Neuronal stem cell (in vitro differentiated cells): ENCODE data around the gene NRN1.

Source experiments
- DNase-seq: peaks from one replicate; pipeline ENCODE4 v3.0.0-alpha.2; 2013; ENCODE audit warnings: low spot score
- H2AFZ ChIP-seq: one replicate; pipeline ENCODE4 v1.6.1; 2013; ENCODE audit warnings: mild to moderate bottlenecking, low read length, inconsistent platforms
- H2AK5ac ChIP-seq: 2 replicates; pipeline ENCODE4 v1.6.1; 2013; ENCODE audit warnings: low read depth, mild to moderate bottlenecking, inconsistent platforms, low read length, moderate library complexity, mixed read lengths
- H2BK120ac ChIP-seq: 2 replicates; pipeline ENCODE4 v1.6.1; 2013; ENCODE audit warnings: low read depth, mild to moderate bottlenecking, inconsistent platforms, low read length, moderate library complexity, mixed read lengths
- H2BK12ac ChIP-seq: one replicate; pipeline ENCODE4 v1.6.1; 2013; ENCODE audit warnings: low read length, inconsistent platforms
- H2BK15ac ChIP-seq: 2 replicates; pipeline ENCODE4 v1.6.1; 2013; ENCODE audit warnings: mild to moderate bottlenecking, low read length, inconsistent platforms, mixed read lengths
- H2BK5ac ChIP-seq: one replicate; pipeline ENCODE4 v1.6.1; 2013; ENCODE audit warnings: inconsistent platforms, mild to moderate bottlenecking, low read length, moderate library complexity
- H3K14ac ChIP-seq: one replicate; pipeline ENCODE4 v1.6.1; 2013; ENCODE audit warnings: low read length, inconsistent platforms
- H3K18ac ChIP-seq: 2 replicates; pipeline ENCODE4 v1.6.1; 2013; ENCODE audit warnings: low read length, inconsistent platforms
- H3K23ac ChIP-seq: 2 replicates; pipeline ENCODE4 v1.6.1; 2013; ENCODE audit warnings: low read depth, mild to moderate bottlenecking, mixed read lengths, low read length, inconsistent platforms; ENCODE audit not compliant: poor library complexity
- H3K27ac ChIP-seq: replicated peaks from 3 replicates; pipeline ENCODE4 v1.5.1; 2013; ENCODE audit warnings: low read length, inconsistent platforms
- H3K27me3 ChIP-seq, 3 experiments: 2 replicates each; pipeline ENCODE4 v1.6.1; 2013; ENCODE audit warnings: low read length in 3 of 3, mild to moderate bottlenecking in 2 of 3, inconsistent platforms in 1 of 3, low read depth in 1 of 3, mixed read lengths in 1 of 3, moderate library complexity in 1 of 3; ENCODE audit not compliant: control insufficient read depth in 3 of 3, insufficient read depth in 3 of 3
- H3K36me3 ChIP-seq, 2 donors: replicated peaks in 1 of 2; 2 replicates each; pipeline ENCODE4 v1.6.1; 2013; ENCODE audit warnings: low read length in 2 of 2; ENCODE audit not compliant: control insufficient read depth in 2 of 2, insufficient read depth in 2 of 2
- H3K4ac ChIP-seq: 2 replicates; pipeline ENCODE4 v1.6.1; 2013; ENCODE audit warnings: inconsistent platforms, mild to moderate bottlenecking, low read length, moderate library complexity
- H3K4me1 ChIP-seq, 2 donors: 1 replicate in 1 of 2; 2 replicates in 1 of 2; pipeline ENCODE4 v1.6.1; 2013; ENCODE audit warnings: low read length in 2 of 2, low read depth in 1 of 2; ENCODE audit not compliant: control insufficient read depth in 2 of 2, insufficient read depth in 1 of 2
- H3K4me2 ChIP-seq: one replicate; pipeline ENCODE4 v1.6.1; 2013; ENCODE audit warnings: mild to moderate bottlenecking, low read length, inconsistent platforms; ENCODE audit not compliant: insufficient read depth, poor library complexity, severe bottlenecking
- H3K4me3 ChIP-seq, 2 donors: 2 replicates each; pipeline ENCODE4 v1.5.1; 2013; ENCODE audit warnings: low read length in 2 of 2, mild to moderate bottlenecking in 2 of 2, inconsistent platforms in 1 of 2, moderate library complexity in 1 of 2
- H3K79me1 ChIP-seq: one replicate; pipeline ENCODE4 v1.6.1; 2013; ENCODE audit warnings: low read depth, mild to moderate bottlenecking, inconsistent platforms, low read length, moderate library complexity
- H3K9ac ChIP-seq: one replicate; pipeline ENCODE4 v1.6.1; 2013; ENCODE audit warnings: mild to moderate bottlenecking, low read depth, low read length, inconsistent platforms; ENCODE audit not compliant: poor library complexity
- H3K9me3 ChIP-seq, 2 donors: replicated peaks in 1 of 2; 2 replicates each; pipeline versions ENCODE3 to v1.6.1; 2013; ENCODE audit warnings: low read length in 2 of 2, mild to moderate bottlenecking in 2 of 2, inconsistent platforms in 1 of 2, low read depth in 1 of 2, mixed read lengths in 1 of 2, moderate library complexity in 1 of 2; ENCODE audit not compliant: control insufficient read depth in 2 of 2, insufficient read depth in 1 of 2
- H4K8ac ChIP-seq: one replicate; pipeline ENCODE4 v1.6.1; 2013; ENCODE audit warnings: low read depth, mild to moderate bottlenecking, inconsistent platforms, low read length, moderate library complexity
- H4K91ac ChIP-seq: one replicate; pipeline ENCODE4 v1.6.1; 2013; ENCODE audit warnings: low read length, low read depth, mild to moderate bottlenecking, inconsistent platforms; ENCODE audit not compliant: poor library complexity
- WGBS, 2 donors: extraction: QIAGEN DNeasy Blood & Tissue Kit; methylation state at CpG; one replicate each; pipeline ENCODE4 v1.1.7; 2013; ENCODE audit warnings: missing lambda C conversion rate in 2 of 2, mixed read lengths in 1 of 2; ENCODE audit not compliant: insufficient read length in 2 of 2, insufficient replicate concordance in 1 of 2; ENCODE audit errors: extremely low coverage in 2 of 2; 5-methylcytosine and 5-hydroxymethylcytosine counted together

The NRN1 gene

DNA sequence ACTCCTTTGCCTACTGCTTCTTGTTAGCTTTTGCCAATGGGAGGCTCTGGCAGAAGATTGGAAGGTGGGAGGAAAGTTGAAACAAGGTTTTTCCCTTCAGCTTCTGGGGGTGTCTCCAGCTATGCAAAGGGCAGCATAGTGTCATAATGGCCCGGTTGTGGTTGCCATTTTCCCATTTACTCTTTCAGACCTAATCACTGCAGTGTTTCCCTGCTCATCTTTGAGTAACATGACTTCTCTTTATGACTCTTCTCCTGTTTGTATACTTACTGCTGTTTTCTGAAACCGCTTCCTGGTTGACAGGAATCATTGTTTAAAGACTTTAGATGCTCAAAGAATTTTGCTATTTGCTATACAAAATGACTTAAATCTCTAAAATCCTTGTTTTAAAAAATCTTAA is 19.9 kb downstream of the NRN1 start:
- H2BK120ac ChIP-seq: no peak overlapping the region
- H2AFZ ChIP-seq: no peak overlapping the region
- no peak overlapping the region for H3K14ac ChIP-seq
- H3K79me1 ChIP-seq: no peaks in the 10 kb centered on the region
- H3K9me3 ChIP-seq: no peaks in the 10 kb centered on the region
- no peak overlapping the region for H2BK12ac ChIP-seq
- H3K18ac ChIP-seq: no peak overlapping the region
- H3K27ac ChIP-seq: no peak overlapping the region
- no peak overlapping the region for H3K23ac ChIP-seq
- no peak overlapping the region for H4K8ac ChIP-seq
- no peak overlapping the region for H3K4me2 ChIP-seq
- no peak overlapping the region for H3K9ac ChIP-seq
- H4K91ac ChIP-seq: no peak overlapping the region
- DNase-seq: no peak
- no peak overlapping the region for H2AK5ac ChIP-seq
- H2BK5ac ChIP-seq: no peak overlapping the region
- no peaks in the 10 kb centered on the region for H3K36me3 ChIP-seq
- WGBS, 2 donors: no CpG with 5 or more reads among the region's 2 CpGs
- H3K4me1 ChIP-seq: no peaks in the 10 kb centered on the region
- no peak overlapping the region for H3K4me3 ChIP-seq
- H3K4ac ChIP-seq: no peak overlapping the region
- no peak overlapping the region for H2BK15ac ChIP-seq
- peaks cover 0 to 35% (median 0%) of the 10 kb centered on the region in 3 experiments for H3K27me3 ChIP-seq

DNA sequence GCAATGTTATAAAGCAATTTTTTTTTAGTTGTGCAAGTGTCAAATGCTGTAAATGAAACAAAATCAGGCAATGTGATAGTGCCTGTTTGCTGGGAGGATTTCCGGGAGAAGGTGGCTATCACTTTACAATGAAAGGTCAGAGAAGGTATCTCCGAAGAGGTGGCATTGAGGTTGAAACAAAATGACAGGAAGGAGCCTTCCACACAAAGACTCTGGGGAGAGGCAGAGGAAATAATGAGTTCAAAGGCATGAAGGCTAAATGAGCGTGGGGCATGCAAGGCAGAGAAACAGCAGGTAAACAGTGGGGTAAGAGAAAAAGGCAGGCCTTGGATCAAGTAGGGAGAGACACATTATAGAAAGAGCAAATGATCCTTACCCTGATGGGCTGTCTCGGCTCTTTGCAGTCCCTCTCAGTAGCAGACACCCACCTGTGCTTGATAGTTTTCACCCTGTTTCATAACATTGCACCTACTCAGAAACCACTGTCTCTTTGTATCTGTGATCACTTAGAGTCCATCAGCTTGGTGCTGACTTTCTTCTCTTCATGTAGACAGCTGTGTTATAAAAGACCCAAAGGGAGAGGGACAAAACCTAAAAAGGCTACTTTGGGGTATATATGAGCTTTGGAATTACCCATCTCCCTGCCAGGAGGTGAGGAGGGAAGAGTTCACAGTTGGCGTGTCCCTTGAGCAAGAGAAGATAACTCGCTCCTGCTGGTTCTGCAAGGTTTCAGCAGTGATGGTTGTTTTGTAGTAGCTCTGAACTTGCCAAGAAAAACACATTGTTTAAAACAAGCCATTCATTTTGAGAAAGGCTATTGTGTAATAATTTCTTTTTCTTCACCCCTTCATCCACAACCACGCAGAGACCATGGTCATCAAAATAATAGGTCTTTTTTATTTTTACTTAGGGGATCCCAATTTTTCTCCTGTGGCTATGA is 22.3 kb downstream of the NRN1 start:
- Histone ChIP-seq H3K4me1 (peaks cover 0 to 2% of the 10 kb centered on the region in 2 donors), H2BK5ac (no peak overlapping the region), H2AK5ac (no peak overlapping the region), H3K4me2 (no peak overlapping the region), H2BK120ac (no peak overlapping the region), H3K18ac (no peak overlapping the region), H3K27me3 (peaks cover 0 to 11% (median 0%) of the 10 kb centered on the region in 3 experiments), H2AFZ (no peak overlapping the region), H3K79me1 (no peaks in the 10 kb centered on the region), H2BK15ac (no peak overlapping the region), H3K9me3 (peaks cover 0 to 1% of the 10 kb centered on the region in 2 donors), H4K91ac (no peak overlapping the region), H3K4me3 (no peak overlapping the region), H3K27ac (no peak overlapping the region), H3K23ac (no peak overlapping the region), H3K9ac (no peak overlapping the region), H3K14ac (no peak overlapping the region), H3K36me3 (no peaks in the 10 kb centered on the region), H2BK12ac (no peak overlapping the region), H3K4ac (no peak overlapping the region), H4K8ac (no peak overlapping the region)
- WGBS, 2 donors: no CpG with 5 or more reads among the region's 7 CpGs
- DNase-seq: no peak

DNA sequence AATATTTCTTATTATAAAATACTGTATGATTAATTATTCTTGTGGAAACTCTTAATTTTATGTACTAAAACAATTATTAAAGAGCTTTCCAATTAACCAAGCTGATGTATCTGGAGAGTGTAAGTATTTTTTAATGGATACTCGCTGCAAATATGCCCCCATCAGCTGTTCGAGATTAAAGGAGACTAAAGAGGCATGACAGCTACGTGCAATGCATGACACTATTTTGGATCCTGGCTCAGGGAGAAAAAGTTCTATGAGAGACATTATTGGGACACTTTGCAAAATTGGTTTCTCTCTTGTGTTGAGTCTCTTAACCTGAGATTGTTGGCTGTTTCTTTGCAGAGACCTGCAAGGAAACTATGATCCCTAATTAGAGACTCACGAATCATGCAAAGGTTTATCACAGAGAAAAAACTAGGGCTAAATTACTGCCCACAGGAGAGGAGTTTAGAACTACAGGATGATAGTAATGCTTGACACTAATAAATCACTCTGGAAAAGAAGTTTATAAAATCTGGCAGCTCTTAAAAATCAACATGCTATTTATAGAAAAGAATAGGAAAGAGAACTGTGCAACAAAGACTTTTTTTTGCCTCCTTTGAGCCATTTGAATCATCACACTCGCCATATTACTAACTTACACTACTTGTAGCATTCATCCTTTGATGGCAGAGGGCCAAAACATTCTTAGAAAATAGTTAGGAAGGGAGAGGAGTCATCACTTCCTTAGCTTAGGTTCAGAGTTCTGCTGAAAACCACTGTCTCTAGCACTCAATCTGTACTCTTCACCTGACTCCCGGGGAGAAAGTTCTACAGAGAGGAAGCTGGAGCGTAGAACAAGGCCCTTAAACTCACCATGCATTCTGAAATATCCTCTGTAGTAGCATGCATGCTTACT is 25.3 kb downstream of the NRN1 start:
- Histone ChIP-seq H2BK12ac (no peak overlapping the region), H3K18ac (no peak overlapping the region), H4K91ac (no peak overlapping the region), H2BK120ac (no peak overlapping the region), H4K8ac (no peak overlapping the region), H3K27me3 (peaks cover 0 to 10% (median 0%) of the 10 kb centered on the region in 3 experiments), H3K79me1 (no peaks in the 10 kb centered on the region), H3K4ac (no peak overlapping the region), H3K23ac (no peak overlapping the region), H3K27ac (no peak overlapping the region), H3K4me1 (peaks cover 0 to 2% of the 10 kb centered on the region in 2 donors), H3K14ac (no peak overlapping the region), H3K9me3 (peaks cover 0 to 5% of the 10 kb centered on the region in 2 donors), H2AK5ac (no peak overlapping the region), H2BK15ac (no peak overlapping the region), H3K4me2 (no peak overlapping the region), H3K36me3 (no peaks in the 10 kb centered on the region), H3K9ac (no peak overlapping the region), H2AFZ (no peak overlapping the region), H3K4me3 (no peak overlapping the region), H2BK5ac (no peak overlapping the region)
- no CpG with 5 or more reads among the region's 7 CpGs for WGBS, 2 donors
- DNase-seq: no peak
